ENCODE data around the gene TGOLN2. TPM values are rescaled to one million over a fixed set of nuclear protein-coding genes. Genes with fewer than 3 reads are reported as not detected.
A peak's percentile ranks its signal among the peaks of the same experiment; 100 is the strongest.

TGOLN2 gene
- total and polyA plus RNA-seq, 2 of the 13 experiments (the other 11 are each of a cell fraction or from before 2014, with no cell fraction given): 99.6 to 155 TPM

DNA sequence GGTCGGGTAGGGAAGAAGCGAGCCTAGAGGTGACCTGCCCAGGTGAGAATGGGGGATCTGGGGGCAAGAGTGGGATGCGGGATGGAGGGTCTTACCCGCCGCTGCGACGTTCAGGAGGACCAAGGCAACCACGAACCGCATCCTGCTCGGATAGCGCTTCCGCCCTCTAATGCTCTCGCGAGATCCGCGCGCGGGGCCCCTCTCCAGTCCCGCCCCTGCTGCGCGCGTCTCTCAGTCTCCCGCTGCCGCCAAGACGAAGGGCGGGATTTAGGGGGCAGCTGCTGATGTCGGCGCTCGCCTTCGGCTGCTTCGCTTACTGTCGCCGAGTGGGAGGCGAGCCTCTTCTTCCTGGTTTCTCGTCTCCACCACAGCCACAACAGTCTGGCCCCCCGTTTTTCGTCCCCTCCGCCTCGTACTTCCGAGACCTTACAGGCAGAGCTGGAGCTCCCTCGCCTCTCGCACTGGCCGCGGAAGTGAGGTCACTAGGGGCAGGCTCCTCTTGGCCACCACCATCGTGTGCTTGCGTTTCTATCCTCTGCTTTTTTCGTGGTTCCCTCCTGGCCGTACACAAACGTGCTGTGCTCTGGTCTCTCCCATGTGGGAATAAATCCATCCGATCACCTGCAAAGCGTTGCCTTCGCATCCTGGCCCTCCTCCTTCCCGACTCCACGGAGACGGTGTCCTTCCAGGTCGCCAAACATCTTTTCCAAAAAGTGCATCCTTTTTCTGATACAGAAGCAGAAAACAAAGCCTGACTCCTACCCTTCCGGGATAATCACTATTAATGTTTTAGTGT is at the start of gene TGOLN2 (continued):
- peak; percentile 77 for TF ChIP-seq PTBP1 (IDR thresholded peaks at IDR 0.05; ENCODE audit: low read depth, low read length, poor library complexity, severe bottlenecking)
- TF ChIP-seq MIER3 (CRISPR knock-in tag; IDR thresholded peaks at IDR 0.05; ENCODE audit: borderline replicate concordance): peak; percentile 85
- peak; percentile 88 for TF ChIP-seq XBP1 (CRISPR knock-in tag; IDR thresholded peaks at IDR 0.05)
- TF ChIP-seq, protein P1, sequence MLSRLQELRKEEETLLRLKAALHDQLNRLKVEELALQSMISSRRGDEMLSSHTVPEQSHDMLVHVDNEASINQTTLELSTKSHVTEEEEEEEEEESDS (CRISPR knock-in tag; IDR thresholded peaks at IDR 0.05; ENCODE audit: borderline replicate concordance): 0 out of 2 replicates have a peak, but pooled peaks have one; percentile 67
- peak; percentile 91; the same call in 1 of the 2 replicates for TF ChIP-seq ZFP41 (CRISPR knock-in tag; IDR thresholded peaks at IDR 0.05; ENCODE audit: borderline replicate concordance)
- TF ChIP-seq NR2F2 (IDR thresholded peaks at IDR 0.05; ENCODE audit: borderline replicate concordance, low read depth): peak; percentile 76; the same call in 1 of the 2 replicates
- TF ChIP-seq, protein P2, sequence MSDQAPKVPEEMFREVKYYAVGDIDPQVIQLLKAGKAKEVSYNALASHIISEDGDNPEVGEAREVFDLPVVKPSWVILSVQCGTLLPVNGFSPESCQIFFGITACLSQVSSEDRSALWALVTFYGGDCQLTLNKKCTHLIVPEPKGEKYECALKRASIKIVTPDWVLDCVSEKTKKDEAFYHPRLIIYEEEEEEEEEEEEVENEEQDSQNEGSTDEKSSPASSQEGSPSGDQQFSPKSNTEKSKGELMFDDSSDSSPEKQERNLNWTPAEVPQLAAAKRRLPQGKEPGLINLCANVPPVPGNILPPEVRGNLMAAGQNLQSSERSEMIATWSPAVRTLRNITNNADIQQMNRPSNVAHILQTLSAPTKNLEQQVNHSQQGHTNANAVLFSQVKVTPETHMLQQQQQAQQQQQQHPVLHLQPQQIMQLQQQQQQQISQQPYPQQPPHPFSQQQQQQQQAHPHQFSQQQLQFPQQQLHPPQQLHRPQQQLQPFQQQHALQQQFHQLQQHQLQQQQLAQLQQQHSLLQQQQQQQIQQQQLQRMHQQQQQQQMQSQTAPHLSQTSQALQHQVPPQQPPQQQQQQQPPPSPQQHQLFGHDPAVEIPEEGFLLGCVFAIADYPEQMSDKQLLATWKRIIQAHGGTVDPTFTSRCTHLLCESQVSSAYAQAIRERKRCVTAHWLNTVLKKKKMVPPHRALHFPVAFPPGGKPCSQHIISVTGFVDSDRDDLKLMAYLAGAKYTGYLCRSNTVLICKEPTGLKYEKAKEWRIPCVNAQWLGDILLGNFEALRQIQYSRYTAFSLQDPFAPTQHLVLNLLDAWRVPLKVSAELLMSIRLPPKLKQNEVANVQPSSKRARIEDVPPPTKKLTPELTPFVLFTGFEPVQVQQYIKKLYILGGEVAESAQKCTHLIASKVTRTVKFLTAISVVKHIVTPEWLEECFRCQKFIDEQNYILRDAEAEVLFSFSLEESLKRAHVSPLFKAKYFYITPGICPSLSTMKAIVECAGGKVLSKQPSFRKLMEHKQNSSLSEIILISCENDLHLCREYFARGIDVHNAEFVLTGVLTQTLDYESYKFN (CRISPR knock-in tag; conservative IDR thresholded peaks at IDR 0.05): peak; percentile 72
- TF ChIP-seq ZFAT (CRISPR knock-in tag; conservative IDR thresholded peaks at IDR 0.05): no peak
- peak; percentile 71 for TF ChIP-seq SP2 (CRISPR knock-in tag; IDR thresholded peaks at IDR 0.05)
- peak; percentile 98 for TF ChIP-seq BRD4 (CRISPR knock-in tag; IDR thresholded peaks at IDR 0.05)
- no peak for TF ChIP-seq ZNF337 (CRISPR knock-in tag; IDR thresholded peaks at IDR 0.05; ENCODE audit: borderline replicate concordance, low read depth)
- TF ChIP-seq GATAD1 (CRISPR knock-in tag; IDR thresholded peaks at IDR 0.05): peak; percentile 92
- peak; percentile 92; the same call in 1 of the 2 replicates for TF ChIP-seq DMTF1 (CRISPR knock-in tag; IDR thresholded peaks at IDR 0.05)
- peak; percentile 96; the same call in 1 of the 2 replicates for TF ChIP-seq ZBTB4 (CRISPR knock-in tag; IDR thresholded peaks at IDR 0.05; ENCODE audit: borderline replicate concordance)

Measured in HepG2 (cell line).